A549 (cell line): ENCODE data around the gene TNFRSF19. TPM values are rescaled to one million over a fixed set of nuclear protein-coding genes. Genes with fewer than 3 reads are reported as not detected.

Experiments used
- ATAC-seq, 2 experiments: fragments of 200-7000 bp in 1 of 2; fragments of >200 bp in 1 of 2; cut with Nextera tagmentation in 1 of 2; cut with Tn5 transposase in 1 of 2; 3 replicates each; pipeline versions ENCODE4 v1.8.0 to v1.9.1; 2018 to 2020; ENCODE audit warnings: mild to moderate bottlenecking in 1 of 2, moderate library complexity in 1 of 2
- CTCF ChIA-PET: fragments of 300-600 bp; sonication (Branson Sonifier 250); formaldehyde crosslinking; extraction: SDS; loops from one replicate; lab custom pipeline; 2021; ENCODE audit warnings: antibody characterized with exemption, inconsistent platforms; lab: Yijun Ruan, JAX
- POLR2A ChIA-PET: fragments of 350-600 bp; formaldehyde crosslinking; extraction: SDS; loops from one replicate; lab custom pipeline; 2021; ENCODE audit warnings: antibody characterized with exemption, inconsistent platforms; lab: Yijun Ruan, JAX
- DNase-seq, 2 experiments: peaks; one replicate each; pipeline versions ENCODE4 v3.0.0 to v3.0.0-alpha.2; 2011 to 2016; ENCODE audit warnings: low read depth in 1 of 2, low spot score in 1 of 2
- FAIRE-seq: peaks from 2 replicates; lab custom pipeline; 2011; peaks lifted over from hg19 to GRCh38; lab: Jason Lieb, UNC
- H3K27ac ChIP-seq, 2 experiments: fragments of >200 bp; sonication (Bioruptor Twin); formaldehyde crosslinking; 3 replicates each; pipeline ENCODE4 v1.5.1; 2016 to 2017
- H3K4me1 ChIP-seq: fragments of >200 bp; sonication (Bioruptor Twin); formaldehyde crosslinking; 3 replicates; pipeline ENCODE4 v1.6.1; 2016
- H3K4me2 ChIP-seq: fragments of >200 bp; sonication (Bioruptor Twin); formaldehyde crosslinking; 3 replicates; pipeline ENCODE4 v1.6.1; 2016
- H3K4me3 ChIP-seq: fragments of >200 bp; sonication (Bioruptor Twin); formaldehyde crosslinking; 3 replicates; pipeline ENCODE4 v1.5.1; 2016
- H3K9me3 ChIP-seq: fragments of >200 bp; sonication (Bioruptor Twin); formaldehyde crosslinking; 3 replicates; pipeline ENCODE4 v1.6.1; 2016
- BHLHE40 ChIP-seq: IDR thresholded peaks from 2 replicates; pipeline ENCODE4 v1.6.1; 2012; ENCODE audit warnings: low read depth, low read length, inconsistent platforms
- CBX8 ChIP-seq: fragments of 200-600 bp; sonication (generic); IDR thresholded peaks from 2 replicates; pipeline ENCODE4 v1.6.1; 2016
- CEBPB ChIP-seq, 2 experiments: fragments of >200 bp in 1 of 2; sonication (Bioruptor Twin) in 1 of 2; formaldehyde crosslinking in 1 of 2; IDR thresholded peaks; 2 replicates each; pipeline ENCODE4 v1.6.1; 2012 to 2016
- CHD4 ChIP-seq: fragments of 200-600 bp; sonication (generic); IDR thresholded peaks from 2 replicates; pipeline ENCODE4 v1.6.1; 2016; ENCODE audit warnings: antibody characterized with exemption, mild to moderate bottlenecking, borderline replicate concordance
- GATA3 ChIP-seq: IDR thresholded peaks from 2 replicates; pipeline ENCODE4 v1.6.1; 2012; ENCODE audit warnings: borderline replicate concordance
- HDAC2 ChIP-seq: fragments of 200-600 bp; sonication (generic); IDR thresholded peaks from 2 replicates; pipeline ENCODE4 v1.6.1; 2016
- HES2 ChIP-seq: fragments of >200 bp; sonication (Bioruptor Twin); formaldehyde crosslinking; IDR thresholded peaks from 2 replicates; pipeline ENCODE4 v1.6.1; 2016
- HEYL ChIP-seq: fragments of 250-450 bp; sonication (Bioruptor Pico); IDR thresholded peaks from 2 replicates; pipeline ENCODE4 v1.8.0; 2021; ENCODE audit warnings: mild to moderate bottlenecking, moderate library complexity
- HMGXB4 ChIP-seq: fragments of 250-450 bp; sonication (Bioruptor Pico); IDR thresholded peaks from 2 replicates; pipeline ENCODE4 v1.5.0; 2021; ENCODE audit warnings: mild to moderate bottlenecking, moderate library complexity, borderline replicate concordance
- NFE2L2 ChIP-seq: fragments of 150-350 bp; conservative IDR thresholded peaks from 2 replicates; pipeline ENCODE4 v1.6.1; 2014; ENCODE audit warnings: low read length
- NPAS2 ChIP-seq: fragments of 250-450 bp; sonication (Bioruptor Pico); IDR thresholded peaks from 2 replicates; pipeline ENCODE4 v1.8.0; 2022; ENCODE audit warnings: mild to moderate bottlenecking, moderate library complexity, borderline replicate concordance
- PBX3 ChIP-seq: IDR thresholded peaks from 2 replicates; pipeline ENCODE4 v1.6.1; 2012
- PHF8 ChIP-seq: fragments of 200-600 bp; sonication (generic); IDR thresholded peaks from 2 replicates; pipeline ENCODE4 v1.6.1; 2016; ENCODE audit warnings: low read depth, mild to moderate bottlenecking, antibody characterized with exemption, moderate library complexity, borderline replicate concordance
- POLR2A ChIP-seq: IDR thresholded peaks from 2 replicates; pipeline ENCODE4 v1.6.1; 2012; ENCODE audit warnings: mild to moderate bottlenecking, low read length
- POLR2AphosphoS2 ChIP-seq: conservative IDR thresholded peaks from 2 replicates; pipeline ENCODE4 v1.6.1; 2012; ENCODE audit warnings: low read length, improper control_type of control experiment, inconsistent platforms
- RARB ChIP-seq: fragments of 250-450 bp; sonication (Bioruptor Pico); IDR thresholded peaks from 2 replicates; pipeline ENCODE4 v1.8.0; 2021; ENCODE audit warnings: mild to moderate bottlenecking, moderate library complexity
- SREBF2 ChIP-seq: fragments of 450-650 bp; IDR thresholded peaks from 2 replicates; pipeline ENCODE4 v1.6.1; 2014; ENCODE audit warnings: mild to moderate bottlenecking, moderate library complexity
- TFCP2L1 ChIP-seq: fragments of 250-450 bp; sonication (Bioruptor Pico); IDR thresholded peaks from 2 replicates; pipeline ENCODE4 v1.5.0; 2021; ENCODE audit warnings: mild to moderate bottlenecking
- USF2 ChIP-seq: fragments of 450-650 bp; IDR thresholded peaks from 2 replicates; pipeline ENCODE4 v1.6.1; 2014; ENCODE audit warnings: antibody characterized with exemption
- ZNF302 ChIP-seq: fragments of 250-450 bp; sonication (Bioruptor Pico); IDR thresholded peaks from 2 replicates; pipeline ENCODE4 v1.9.0; 2021; ENCODE audit warnings: inconsistent platforms, mild to moderate bottlenecking, moderate library complexity
- WGBS: methylation state at CpG from one replicate; pipeline ENCODE4 v1.1.6; 2017; ENCODE audit errors: missing lambda C conversion rate; 5-methylcytosine and 5-hydroxymethylcytosine counted together
- polyA plus RNA-seq, 4 experiments: library from polyadenylated mRNA; depleted of rRNA in 3 of 4; stranded (reverse); fragments of >200 nt; fragmentation: RNase III in 1 of 4; extraction: RNeasy Plus Mini Kit Qiagen cat#74134 plus additional on column Dnase treatment in 1 of 4; gene quantifications; 2 replicates in 3 of 4; 3 replicates in 1 of 4; pipeline ENCODE4 v1.2.3, GENCODE V29; 2011 to 2017

The TNFRSF19 gene
- polyA plus RNA-seq, 2 of the 4 experiments (the other 2 are of a cell fraction) = 1.2 to 1.9 TPM

- no peak for TF ChIP-seq CEBPB (IDR thresholded peaks at IDR 0.05)
- TF ChIP-seq, all 56 proteins: peak for 0
Measured at GRCh38 chr13:23598369-23598768, 28.2 kb downstream of the TNFRSF19 start (continued).

- ATAC-seq = no peak
- H3K4me2 ChIP-seq = no peak overlapping the region
- ChIA-PET CTCF (no interaction called here), POLR2A (no interaction called here)
- no peak for FAIRE-seq
- no peak overlapping the region for H3K27ac ChIP-seq
- DNase-seq = no peak
- no peaks in the 10 kb centered on the region for H3K4me1 ChIP-seq
- TF ChIP-seq HEYL (CRISPR knock-in tag) = no peak
- no peak for TF ChIP-seq ZNF302 (CRISPR knock-in tag)
- no peak for TF ChIP-seq NPAS2 (CRISPR knock-in tag)
- no peak for TF ChIP-seq NFE2L2
- no peak for TF ChIP-seq RARB (CRISPR knock-in tag)
- no peak for TF ChIP-seq USF2
- TF ChIP-seq HDAC2 = no peak
- TF ChIP-seq PHF8 = no peak
- no peak for TF ChIP-seq POLR2A
- TF ChIP-seq HMGXB4 (CRISPR knock-in tag) = no peak
- TF ChIP-seq BHLHE40 = no peak
- TF ChIP-seq PBX3 = no peak
- no peak for TF ChIP-seq GATA3
- no peak for TF ChIP-seq POLR2AphosphoS2
- TF ChIP-seq, all 56 proteins: peak for 0
- H3K9me3 ChIP-seq = no peaks in the 10 kb centered on the region
- 21% methylated on average over 3 of the region's 3 CpGs for WGBS
- no peak overlapping the region for H3K4me3 ChIP-seq
Measured at GRCh38 chr13:23599083-23599925, 29.1 kb downstream of the TNFRSF19 start.

GRCh38 chr13:23600100-23600499, 29.9 kb downstream of the TNFRSF19 start:
- H3K27ac ChIP-seq = no peak overlapping the region
- ChIA-PET POLR2A (no interaction called here), CTCF (no interaction called here)
- no peaks in the 10 kb centered on the region for H3K4me1 ChIP-seq
- TF ChIP-seq USF2 (no peak), CBX8 (no peak), SREBF2 (no peak), CHD4 (no peak), TFCP2L1 (CRISPR knock-in tag) (no peak), GATA3 (no peak), HES2 (no peak)
- ATAC-seq (no peak), FAIRE-seq (no peak), DNase-seq (no peak)
- H3K4me2 ChIP-seq = no peak overlapping the region
- no peaks in the 10 kb centered on the region for H3K9me3 ChIP-seq
- WGBS = 52% methylated on average over 3 of the region's 3 CpGs
- H3K4me3 ChIP-seq = no peak overlapping the region
